SK-N-SH (cell line): ENCODE results near the gene SLC22A15. TPM values are rescaled to one million over a fixed set of nuclear protein-coding genes. Genes with fewer than 3 reads are reported as not detected.

ENCODE experiments used
- CTCF ChIA-PET: fragments of 300-600, 350-600 bp; formaldehyde crosslinking; extraction: SDS; loops from one replicate; lab custom pipeline; 2021; lab: Yijun Ruan, JAX
- POLR2A ChIA-PET: fragments of 350-600 bp; sonication (Branson Sonifier 250); formaldehyde crosslinking; extraction: SDS; loops from one replicate; lab custom pipeline; 2020; ENCODE audit warnings: antibody characterized with exemption, inconsistent platforms; lab: Yijun Ruan, JAX
- DNase-seq: peaks from one replicate; pipeline ENCODE4 v3.0.0; 2012
- H2AFZ ChIP-seq: fragments of 200-600 bp; sonication (generic); 2 replicates; pipeline ENCODE4 v1.8.1; 2016; ENCODE audit warnings: antibody characterized with exemption, mild to moderate bottlenecking, low read depth
- H3F3A ChIP-seq: fragments of 200-600 bp; sonication (generic); replicated peaks from 2 replicates; pipeline ENCODE3; 2016; ENCODE audit warnings: antibody characterized with exemption, mild to moderate bottlenecking; ENCODE audit not compliant: insufficient read depth
- H3K27ac ChIP-seq, 2 experiments: fragments of 200-500 bp in 1 of 2; fragments of 200-600 bp in 1 of 2; sonication (Bioruptor generic) in 1 of 2; sonication (generic), shearing (Covaris generic) in 1 of 2; 2 replicates each; pipeline versions ENCODE4 v1.5.1 to v1.6.1; 2014 to 2016; ENCODE audit warnings: low read depth in 2 of 2, inconsistent platforms in 1 of 2, low read length in 1 of 2, mild to moderate bottlenecking in 1 of 2, mixed read lengths in 1 of 2
- H3K27me3 ChIP-seq: fragments of 200-600 bp; sonication (generic), shearing (Covaris generic); 2 replicates; pipeline ENCODE4 v1.6.1; 2016; ENCODE audit warnings: mixed run types; ENCODE audit not compliant: insufficient read depth
- H3K36me3 ChIP-seq, 2 experiments: fragments of 200-500 bp in 1 of 2; fragments of 200-600 bp in 1 of 2; sonication (Bioruptor generic) in 1 of 2; sonication (generic) in 1 of 2; replicated peaks in 1 of 2; 2 replicates each; pipeline versions ENCODE3 to v1.5.1; 2014 to 2016; ENCODE audit warnings: low read length in 1 of 2, mild to moderate bottlenecking in 1 of 2; ENCODE audit not compliant: insufficient read depth in 2 of 2, control insufficient read depth in 1 of 2
- H3K4me1 ChIP-seq, 2 experiments: fragments of 200-500 bp in 1 of 2; fragments of 200-600 bp in 1 of 2; sonication (Bioruptor generic) in 1 of 2; sonication (generic), shearing (Covaris generic) in 1 of 2; 2 replicates each; pipeline versions ENCODE4 v1.5.1 to v1.6.1; 2014 to 2016; ENCODE audit warnings: low read depth in 1 of 2, low read length in 1 of 2, mixed run types in 1 of 2; ENCODE audit not compliant: insufficient read depth in 2 of 2, control insufficient read depth in 1 of 2
- H3K4me2 ChIP-seq: fragments of 200-600 bp; sonication (generic), shearing (Covaris generic); 2 replicates; pipeline ENCODE4 v1.6.1; 2017; ENCODE audit warnings: mixed run types
- H3K4me3 ChIP-seq, 2 experiments: fragments of 200-500 bp in 1 of 2; fragments of 200-600 bp in 1 of 2; sonication (Bioruptor generic) in 1 of 2; sonication (generic), shearing (Covaris generic) in 1 of 2; 2 replicates each; pipeline versions ENCODE4 v1.5.1 to v1.8.1; 2014 to 2016; ENCODE audit warnings: low read depth in 2 of 2, inconsistent platforms in 1 of 2, low read length in 1 of 2, mild to moderate bottlenecking in 1 of 2, mixed read lengths in 1 of 2, moderate library complexity in 1 of 2
- H3K79me2 ChIP-seq: fragments of 200-600 bp; sonication (generic); 2 replicates; pipeline ENCODE4 v1.8.1; 2017; ENCODE audit warnings: mild to moderate bottlenecking; ENCODE audit not compliant: insufficient read depth
- H3K9ac ChIP-seq: fragments of 200-600 bp; sonication (generic); 2 replicates; pipeline ENCODE4 v1.6.1; 2017; ENCODE audit warnings: mixed run types
- H3K9me2 ChIP-seq: fragments of 200-600 bp; sonication (generic); 2 replicates; pipeline ENCODE4 v1.6.1; 2017; ENCODE audit warnings: mixed run types
- H3K9me3 ChIP-seq: fragments of 200-600 bp; sonication (generic); 2 replicates; pipeline ENCODE4 v1.6.1; 2017; ENCODE audit warnings: mixed run types, mild to moderate bottlenecking, moderate library complexity
- H4K20me1 ChIP-seq: fragments of 200-600 bp; sonication (generic); 2 replicates; pipeline ENCODE4 v1.6.1; 2017; ENCODE audit warnings: mild to moderate bottlenecking, mixed run types; ENCODE audit not compliant: insufficient read depth
- CHD2 ChIP-seq: fragments of 150-350 bp; IDR thresholded peaks from 2 replicates; pipeline ENCODE4 v1.6.1; 2018; ENCODE audit warnings: low read length; ENCODE audit not compliant: partially characterized antibody
- ELF1 ChIP-seq: IDR thresholded peaks from 2 replicates; pipeline ENCODE4 v1.4.0; 2012
- EP300 ChIP-seq, 2 experiments: IDR thresholded peaks; 2 replicates each; pipeline versions ENCODE4 v1.4.0 to v1.6.1; 2012; ENCODE audit warnings: borderline replicate concordance in 1 of 2, low read depth in 1 of 2, low read length in 1 of 2
- EZH2phosphoT487 ChIP-seq: fragments of 200-600 bp; sonication (generic); IDR thresholded peaks from 2 replicates; pipeline ENCODE4 v1.6.1; 2017; ENCODE audit warnings: low read depth, mixed run types, mild to moderate bottlenecking, antibody characterized with exemption, moderate library complexity, borderline replicate concordance
- FOXJ3 ChIP-seq: sonication (generic); formaldehyde crosslinking; IDR thresholded peaks from 2 replicates; pipeline ENCODE4 v1.5.1; 2020; ENCODE audit warnings: mild to moderate bottlenecking, missing genetic modification reagents
- GABPA ChIP-seq: IDR thresholded peaks from 2 replicates; pipeline ENCODE4 v1.4.0; 2012; ENCODE audit warnings: low read depth, mild to moderate bottlenecking
- MXI1 ChIP-seq: IDR thresholded peaks from 2 replicates; pipeline ENCODE4 v1.6.1; 2012; ENCODE audit warnings: mild to moderate bottlenecking, low read depth, low read length, improper control_type of control experiment
- NFIC ChIP-seq: IDR thresholded peaks from 2 replicates; pipeline ENCODE4 v1.4.0; 2012; ENCODE audit warnings: borderline replicate concordance
- NRF1 ChIP-seq: IDR thresholded peaks from 2 replicates; pipeline ENCODE4 v1.6.1; 2012; ENCODE audit warnings: low read depth, mild to moderate bottlenecking, low read length
- POLR2AphosphoS5 ChIP-seq: IDR thresholded peaks from 2 replicates; pipeline ENCODE4 v1.6.1; 2012; ENCODE audit warnings: low read depth, low read length
- RAD21 ChIP-seq: IDR thresholded peaks from 2 replicates; pipeline ENCODE4 v1.6.1; 2012; ENCODE audit warnings: mild to moderate bottlenecking, low read length
- RCOR1 ChIP-seq: fragments of 150-350 bp; IDR thresholded peaks from 2 replicates; pipeline ENCODE4 v1.6.1; 2017; ENCODE audit warnings: antibody characterized with exemption, low read length
- SIN3A ChIP-seq: IDR thresholded peaks from 2 replicates; pipeline ENCODE4 v1.6.1; 2012; ENCODE audit warnings: low read depth, mild to moderate bottlenecking, low read length, moderate library complexity, borderline replicate concordance
- SMC3 ChIP-seq: IDR thresholded peaks from 2 replicates; pipeline ENCODE4 v1.6.1; 2012; ENCODE audit warnings: low read depth, low read length, improper control_type of control experiment
- TAF1 ChIP-seq: IDR thresholded peaks from 2 replicates; pipeline ENCODE4 v1.6.1; 2012; ENCODE audit warnings: low read depth, mild to moderate bottlenecking, low read length, moderate library complexity, borderline replicate concordance
- TEAD4 ChIP-seq: IDR thresholded peaks from 2 replicates; pipeline ENCODE4 v1.4.0; 2012; ENCODE audit warnings: mild to moderate bottlenecking, borderline replicate concordance; ENCODE audit not compliant: insufficient read depth
- USF1 ChIP-seq: IDR thresholded peaks from 2 replicates; pipeline ENCODE4 v1.4.0; 2012; ENCODE audit warnings: low read depth, borderline replicate concordance
- WGBS: methylation state at CpG from one replicate; pipeline ENCODE4 v1.1.6; 2017; ENCODE audit warnings: low lambda C conversion rate; 5-methylcytosine and 5-hydroxymethylcytosine counted together
- polyA plus RNA-seq, 3 experiments: library from polyadenylated mRNA; depleted of rRNA; stranded (reverse); fragments of >200 nt; gene quantifications; 2 replicates each; pipeline ENCODE4 v1.2.3, GENCODE V29; 2012
- TF ChIP-seq, protein P1 (sequence below): IDR thresholded peaks from 2 replicates; pipeline ENCODE4 v1.4.0; 2012; ENCODE audit warnings: low read depth, borderline replicate concordance
- TF ChIP-seq, protein P2 (sequence below): IDR thresholded peaks from 2 replicates; pipeline ENCODE4; 2012

The SLC22A15 gene
- polyA plus RNA-seq, 1 of the 3 experiments (the other 2 are of a cell fraction) = 0.13 TPM

DNA sequence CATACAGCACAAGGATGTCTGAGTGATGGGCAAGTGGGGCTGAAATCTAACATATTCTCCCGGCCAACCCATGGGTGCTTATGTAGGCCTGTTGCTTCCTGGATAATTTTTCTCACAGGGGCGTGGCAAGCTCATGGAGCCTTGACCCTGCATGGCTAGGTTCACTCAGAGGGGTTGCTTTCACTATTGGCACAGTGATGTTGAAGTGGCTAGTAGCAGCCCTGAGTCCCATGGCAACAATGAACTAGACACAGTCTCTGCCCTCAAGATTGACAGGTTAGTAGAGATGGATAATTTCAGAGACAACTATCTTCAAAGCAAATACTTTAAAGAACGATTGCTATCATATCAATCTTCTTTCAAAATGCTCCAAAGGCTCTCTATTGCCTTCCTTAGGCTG is 128.4 kb downstream of the SLC22A15 start:
- no peaks in the 10 kb centered on the region for H3K4me1 ChIP-seq
- DNase-seq = no peak
- TF ChIP-seq RCOR1 = no peak
- no peak for TF ChIP-seq GABPA
- no peak for TF ChIP-seq TEAD4
- TF ChIP-seq FOXJ3 (CRISPR knock-in tag) = no peak
- no peak for TF ChIP-seq CHD2
- TF ChIP-seq EZH2phosphoT487 = no peak
- no peak for TF ChIP-seq SIN3A
- no peak for TF ChIP-seq RAD21
- TF ChIP-seq, protein P1, sequence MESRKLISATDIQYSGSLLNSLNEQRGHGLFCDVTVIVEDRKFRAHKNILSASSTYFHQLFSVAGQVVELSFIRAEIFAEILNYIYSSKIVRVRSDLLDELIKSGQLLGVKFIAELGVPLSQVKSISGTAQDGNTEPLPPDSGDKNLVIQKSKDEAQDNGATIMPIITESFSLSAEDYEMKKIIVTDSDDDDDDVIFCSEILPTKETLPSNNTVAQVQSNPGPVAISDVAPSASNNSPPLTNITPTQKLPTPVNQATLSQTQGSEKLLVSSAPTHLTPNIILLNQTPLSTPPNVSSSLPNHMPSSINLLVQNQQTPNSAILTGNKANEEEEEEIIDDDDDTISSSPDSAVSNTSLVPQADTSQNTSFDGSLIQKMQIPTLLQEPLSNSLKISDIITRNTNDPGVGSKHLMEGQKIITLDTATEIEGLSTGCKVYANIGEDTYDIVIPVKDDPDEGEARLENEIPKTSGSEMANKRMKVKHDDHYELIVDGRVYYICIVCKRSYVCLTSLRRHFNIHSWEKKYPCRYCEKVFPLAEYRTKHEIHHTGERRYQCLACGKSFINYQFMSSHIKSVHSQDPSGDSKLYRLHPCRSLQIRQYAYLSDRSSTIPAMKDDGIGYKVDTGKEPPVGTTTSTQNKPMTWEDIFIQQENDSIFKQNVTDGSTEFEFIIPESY = no peak
- no peak for TF ChIP-seq NFIC
- no peak for TF ChIP-seq MXI1
- TF ChIP-seq NRF1 = no peak
- TF ChIP-seq USF1 = no peak
- TF ChIP-seq ELF1 = no peak
- no peak for TF ChIP-seq SMC3
- no peak for TF ChIP-seq POLR2AphosphoS5
- TF ChIP-seq, protein P2, sequence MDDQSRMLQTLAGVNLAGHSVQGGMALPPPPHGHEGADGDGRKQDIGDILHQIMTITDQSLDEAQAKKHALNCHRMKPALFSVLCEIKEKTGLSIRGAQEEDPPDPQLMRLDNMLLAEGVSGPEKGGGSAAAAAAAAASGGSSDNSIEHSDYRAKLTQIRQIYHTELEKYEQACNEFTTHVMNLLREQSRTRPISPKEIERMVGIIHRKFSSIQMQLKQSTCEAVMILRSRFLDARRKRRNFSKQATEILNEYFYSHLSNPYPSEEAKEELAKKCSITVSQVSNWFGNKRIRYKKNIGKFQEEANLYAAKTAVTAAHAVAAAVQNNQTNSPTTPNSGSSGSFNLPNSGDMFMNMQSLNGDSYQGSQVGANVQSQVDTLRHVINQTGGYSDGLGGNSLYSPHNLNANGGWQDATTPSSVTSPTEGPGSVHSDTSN = no peak
- TF ChIP-seq EP300 (IDR thresholded peaks at IDR 0.05; ENCODE audit: borderline replicate concordance in 1 of 2, low read depth in 1 of 2, low read length in 1 of 2) = no peak
- no peak for TF ChIP-seq TAF1
- no peak overlapping the region for H3K4me3 ChIP-seq
- no peak overlapping the region for H3K4me2 ChIP-seq
- WGBS = 33% methylated on average over 3 of the region's 3 CpGs
- H3K9ac ChIP-seq = no peak overlapping the region
- H3K79me2 ChIP-seq = no peaks in the 10 kb centered on the region
- H3K9me2 ChIP-seq = no peaks in the 10 kb centered on the region
- no peaks in the 10 kb centered on the region for H3K36me3 ChIP-seq
- H2AFZ ChIP-seq = no peak overlapping the region
- no peaks in the 10 kb centered on the region for H4K20me1 ChIP-seq
- no peaks in the 10 kb centered on the region for H3F3A ChIP-seq
- no peaks in the 10 kb centered on the region for H3K27me3 ChIP-seq
- CTCF ChIA-PET = interaction anchor here (1.3 kb wide), 1 partner anchor 34 kb away, joined by 6 read pairs; no protein-coding TSS in a partner anchor
- POLR2A ChIA-PET = no interaction called here
- no peaks in the 10 kb centered on the region for H3K9me3 ChIP-seq
- no peak overlapping the region for H3K27ac ChIP-seq
